ENCODE data around the gene SWT1. TPM values are rescaled to one million over a fixed set of nuclear protein-coding genes. Genes with fewer than 3 reads are reported as not detected.

SWT1 gene
- total and polyA plus RNA-seq, 9 of the 15 experiments (the other 6 are each of a cell fraction or from before 2014, with no cell fraction given): 1.5 to 3.4 (median 2.3) TPM

DNA sequence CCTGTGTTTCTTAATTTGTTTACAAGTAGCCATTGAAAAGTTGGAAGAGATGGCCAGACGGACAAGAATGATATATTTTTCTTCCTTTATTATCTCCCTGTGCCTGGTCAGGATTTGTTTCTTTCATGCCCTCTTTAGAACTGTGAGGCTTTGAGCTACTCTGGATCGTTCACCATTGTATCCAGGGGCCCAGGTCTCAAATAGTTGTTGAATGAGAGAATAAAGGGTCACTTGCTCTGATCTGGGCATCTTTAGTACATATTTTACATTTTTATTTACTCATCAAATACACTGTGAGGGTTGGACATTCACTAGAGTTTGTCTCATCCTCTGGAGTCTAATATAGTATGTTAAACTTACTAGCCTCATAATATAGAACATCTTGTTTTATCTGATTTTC is 111.4 kb downstream of the SWT1 start:
- TF ChIP-seq ATF7 (IDR thresholded peaks at IDR 0.05): no peak
- TF ChIP-seq, protein P1, sequence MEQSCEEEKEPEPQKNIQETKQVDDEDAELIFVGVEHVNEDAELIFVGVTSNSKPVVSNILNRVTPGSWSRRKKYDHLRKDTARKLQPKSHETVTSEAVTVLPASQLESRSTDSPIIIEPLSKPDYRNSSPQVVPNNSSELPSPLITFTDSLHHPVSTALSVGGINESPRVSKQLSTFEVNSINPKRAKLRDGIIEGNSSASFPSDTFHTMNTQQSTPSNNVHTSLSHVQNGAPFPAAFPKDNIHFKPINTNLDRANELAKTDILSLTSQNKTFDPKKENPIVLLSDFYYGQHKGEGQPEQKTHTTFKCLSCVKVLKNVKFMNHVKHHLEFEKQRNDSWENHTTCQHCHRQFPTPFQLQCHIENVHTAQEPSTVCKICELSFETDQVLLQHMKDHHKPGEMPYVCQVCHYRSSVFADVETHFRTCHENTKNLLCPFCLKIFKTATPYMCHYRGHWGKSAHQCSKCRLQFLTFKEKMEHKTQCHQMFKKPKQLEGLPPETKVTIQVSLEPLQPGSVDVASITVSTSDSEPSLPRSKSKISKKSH (CRISPR knock-in tag; IDR thresholded peaks at IDR 0.05): no peak
- no peak for TF ChIP-seq TRIM24 (IDR thresholded peaks at IDR 0.05)
- no peak for TF ChIP-seq PHF21A (IDR thresholded peaks at IDR 0.05; ENCODE audit: borderline replicate concordance, low read depth)
- no peak for TF ChIP-seq RFX1 (IDR thresholded peaks at IDR 0.05)
- TF ChIP-seq ZNF766 (CRISPR knock-in tag; conservative IDR thresholded peaks at IDR 0.05): no peak
- TF ChIP-seq, protein P2, sequence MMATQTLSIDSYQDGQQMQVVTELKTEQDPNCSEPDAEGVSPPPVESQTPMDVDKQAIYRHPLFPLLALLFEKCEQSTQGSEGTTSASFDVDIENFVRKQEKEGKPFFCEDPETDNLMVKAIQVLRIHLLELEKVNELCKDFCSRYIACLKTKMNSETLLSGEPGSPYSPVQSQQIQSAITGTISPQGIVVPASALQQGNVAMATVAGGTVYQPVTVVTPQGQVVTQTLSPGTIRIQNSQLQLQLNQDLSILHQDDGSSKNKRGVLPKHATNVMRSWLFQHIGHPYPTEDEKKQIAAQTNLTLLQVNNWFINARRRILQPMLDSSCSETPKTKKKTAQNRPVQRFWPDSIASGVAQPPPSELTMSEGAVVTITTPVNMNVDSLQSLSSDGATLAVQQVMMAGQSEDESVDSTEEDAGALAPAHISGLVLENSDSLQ (IDR thresholded peaks at IDR 0.05): no peak
- no peak for TF ChIP-seq BCOR (IDR thresholded peaks at IDR 0.05)
- no peak for TF ChIP-seq ZBED1 (IDR thresholded peaks at IDR 0.05)
- ATAC-seq (no peak), DNase-seq (ENCODE audit: extremely low read depth in 1 of 4, low spot score in 3 of 4) (no peak), FAIRE-seq (no peak)
- Histone ChIP-seq H3K4me1 (replicated peaks in 1 of 2; ENCODE audit: control insufficient read depth in 2 of 2, insufficient read depth in 2 of 2, low read length in 2 of 2) (peaks cover 0 to 15% of the 10 kb centered on the region in 2 experiments; a peak in 4 of 5 replicates), H3K4me3 (no peak overlapping the region), H4K20me1 (replicated peaks; ENCODE audit: control insufficient read depth, insufficient read depth, low read length) (no peaks in the 10 kb centered on the region), H2AFZ (ENCODE audit: low read depth, low read length) (no peak overlapping the region), H3K9me3 (replicated peaks; ENCODE audit: control insufficient read depth, insufficient read depth, low read depth, low read length) (peaks cover 5% of the 10 kb centered on the region; the same call in 1 of the 2 replicates), H3K79me2 (ENCODE audit: control insufficient read depth, insufficient read depth, low read length) (no peaks in the 10 kb centered on the region), H3K27me3 (ENCODE audit: control insufficient read depth in 2 of 2, insufficient read depth in 2 of 2, low read length in 2 of 2) (no peaks in the 10 kb centered on the region), H3K9me1 (ENCODE audit: control insufficient read depth, insufficient read depth, low read length) (no peaks in the 10 kb centered on the region), H3K36me3 (ENCODE audit: control insufficient read depth, insufficient read depth, low read length) (no peaks in the 10 kb centered on the region), H3K27ac (ENCODE audit: extremely low read depth, low read depth, low read length) (no peak overlapping the region), H3K4me2 (ENCODE audit: insufficient read depth, low read length) (no peak overlapping the region), H3K9ac (ENCODE audit: insufficient read depth in 1 of 2, low read depth in 2 of 2, low read length in 2 of 2) (no peak overlapping the region)
- BruUV-seq (replicated peaks): no TSS peak
- in situ Hi-C loops (cut with MboI): no loop called here
- WGBS (ENCODE audit: insufficient coverage, low coverage, missing lambda C conversion rate): 64% methylated on average over 2 of the region's 2 CpGs
- ChIA-PET CTCF (ENCODE audit: low intra/inter-chr PET ratio) (no interaction called here), POLR2A (interaction anchor here (1.8 kb wide), 1 partner anchor 18 kb away, joined by 5 read pairs; no protein-coding TSS in a partner anchor)
- intact Hi-C loops (cut with micrococcal nuclease): no loop called here
